Activated CD4-positive, alpha-beta T cell treated with anti-CD3 and anti-CD28 coated beads, Interleukin-2, amount 10 ng/mL, durations not matched to agents 7 days and 5 days (primary cell): ENCODE results near the gene PPFIA3. TPM values are rescaled to one million over a fixed set of nuclear protein-coding genes. Genes with fewer than 3 reads are reported as not detected.
A peak's percentile ranks its signal among the peaks of the same experiment; 100 is the strongest.

ENCODE experiments used
- CTCF ChIA-PET: fragments of 350-600 bp; sonication (Branson Sonifier 250); formaldehyde crosslinking; loops from one replicate; lab custom pipeline; 2021; ENCODE audit warnings: antibody characterized with exemption; lab: Charles Lee
- POLR2A ChIA-PET: fragments of 350-600 bp; sonication (Branson Sonifier 250); formaldehyde crosslinking; loops from one replicate; lab custom pipeline; 2021; ENCODE audit warnings: antibody characterized with exemption; lab: Charles Lee
- DNase-seq: peaks from one replicate; pipeline ENCODE4 v3.0.0-alpha.2; 2020
- H3K27ac Mint-ChIP-seq: one replicate; pipeline ENCODE4 v1.8.0; 2021; ENCODE audit warnings: mild to moderate bottlenecking, moderate library complexity, mixed read lengths
- H3K27me3 Mint-ChIP-seq: one replicate; pipeline ENCODE4 v1.8.0; 2021; ENCODE audit warnings: mixed read lengths
- H3K36me3 Mint-ChIP-seq: one replicate; pipeline ENCODE4 v1.8.0; 2021; ENCODE audit warnings: low read depth, mixed read lengths
- H3K4me1 Mint-ChIP-seq: one replicate; pipeline ENCODE4 v1.8.0; 2021; ENCODE audit warnings: mixed read lengths
- H3K4me3 Mint-ChIP-seq: one replicate; pipeline ENCODE4 v1.8.0; 2021; ENCODE audit warnings: mild to moderate bottlenecking, moderate library complexity, mixed read lengths
- H3K9me3 Mint-ChIP-seq: one replicate; pipeline ENCODE4 v1.8.0; 2021; ENCODE audit warnings: mixed read lengths
- total RNA-seq, 2 experiments: library from RNA; stranded (reverse); gene quantifications; one replicate each; pipeline ENCODE4 v1.2.3, GENCODE V29; 2021

PPFIA3 gene
- total RNA-seq, 2 experiments from 2014 or later, result 1.6 TPM

DNA sequence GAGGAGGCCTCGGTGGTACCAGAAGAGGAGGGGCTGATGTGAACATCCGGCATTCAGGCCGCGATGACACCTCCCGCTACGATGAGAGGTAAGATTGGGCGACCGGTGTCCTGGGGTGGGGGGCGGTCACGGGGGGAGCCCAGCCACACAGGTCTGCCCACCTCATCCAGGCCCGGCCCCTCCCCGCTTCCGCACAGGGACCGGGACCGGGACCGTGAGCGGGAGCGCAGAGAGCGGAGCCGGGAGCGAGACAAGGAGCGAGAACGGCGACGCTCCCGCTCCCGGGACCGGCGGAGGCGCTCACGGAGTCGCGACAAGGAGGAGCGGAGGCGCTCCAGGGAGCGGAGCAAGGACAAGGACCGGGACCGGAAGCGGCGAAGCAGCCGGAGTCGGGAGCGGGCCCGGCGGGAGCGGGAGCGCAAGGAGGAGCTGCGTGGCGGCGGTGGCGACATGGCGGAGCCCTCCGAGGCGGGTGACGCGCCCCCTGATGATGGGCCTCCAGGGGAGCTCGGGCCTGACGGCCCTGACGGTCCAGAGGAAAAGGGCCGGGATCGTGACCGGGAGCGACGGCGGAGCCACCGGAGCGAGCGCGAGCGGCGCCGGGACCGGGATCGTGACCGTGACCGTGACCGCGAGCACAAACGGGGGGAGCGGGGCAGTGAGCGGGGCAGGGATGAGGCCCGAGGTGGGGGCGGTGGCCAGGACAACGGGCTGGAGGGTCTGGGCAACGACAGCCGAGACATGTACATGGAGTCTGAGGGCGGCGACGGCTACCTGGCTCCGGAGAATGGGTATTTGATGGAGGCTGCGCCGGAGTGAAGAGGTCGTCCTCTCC is 11.5 kb upstream of the PPFIA3 start:
- no peaks in the 10 kb centered on the region for H3K27me3 Mint-ChIP-seq

DNA sequence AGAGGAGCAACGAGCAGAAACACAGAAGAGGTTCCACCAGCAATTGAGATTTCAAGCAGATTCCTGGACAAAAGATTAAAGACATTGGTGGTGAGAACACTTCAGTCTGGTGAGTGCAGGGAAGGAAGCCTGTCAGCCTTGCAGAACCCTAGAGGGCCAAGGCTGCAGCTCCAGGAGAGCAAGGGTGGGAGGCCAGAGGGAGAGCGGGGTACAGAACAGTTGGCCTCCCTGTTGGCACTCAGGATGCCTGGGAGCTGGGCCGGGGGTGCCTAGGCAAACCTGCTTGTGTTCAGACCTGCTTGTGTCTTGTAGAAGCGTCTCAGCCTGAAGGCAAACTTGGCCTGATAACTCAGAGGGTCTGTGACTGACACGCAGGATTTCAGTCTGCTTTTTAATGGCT is 10.3 kb upstream of the PPFIA3 start:
- POLR2A ChIA-PET, result no interaction called here
- Mint-ChIP-seq H3K4me3 (no peak overlapping the region), H3K4me1 (peaks cover 12% of the 10 kb centered on the region), H3K36me3 (peaks cover 36% of the 10 kb centered on the region), H3K27me3 (no peaks in the 10 kb centered on the region), H3K27ac (peak overlapping the region; percentile 22), H3K9me3 (no peaks in the 10 kb centered on the region)
- CTCF ChIA-PET, result interaction anchor here (1.2 to 4.1 kb wide), 3 partner anchors 9 to 90 kb away, joined by 3 to 14 read pairs (median 6); no protein-coding TSS in a partner anchor
- no peak for DNase-seq

More for the DNA sequence above, 11.5 kb upstream of the PPFIA3 start:
- H3K4me3 Mint-ChIP-seq, result no peak overlapping the region
- peaks cover 36% of the 10 kb centered on the region for H3K36me3 Mint-ChIP-seq
- peaks cover 4% of the 10 kb centered on the region for H3K4me1 Mint-ChIP-seq
- CTCF ChIA-PET, result interaction anchor here (0.6 to 4.1 kb wide), 2 partner anchors 10 to 87 kb away, joined by 4 to 14 read pairs; no protein-coding TSS in a partner anchor
- POLR2A ChIA-PET, result no interaction called here
- no peak overlapping the region for H3K27ac Mint-ChIP-seq
- no peak for DNase-seq
- no peaks in the 10 kb centered on the region for H3K9me3 Mint-ChIP-seq

DNA sequence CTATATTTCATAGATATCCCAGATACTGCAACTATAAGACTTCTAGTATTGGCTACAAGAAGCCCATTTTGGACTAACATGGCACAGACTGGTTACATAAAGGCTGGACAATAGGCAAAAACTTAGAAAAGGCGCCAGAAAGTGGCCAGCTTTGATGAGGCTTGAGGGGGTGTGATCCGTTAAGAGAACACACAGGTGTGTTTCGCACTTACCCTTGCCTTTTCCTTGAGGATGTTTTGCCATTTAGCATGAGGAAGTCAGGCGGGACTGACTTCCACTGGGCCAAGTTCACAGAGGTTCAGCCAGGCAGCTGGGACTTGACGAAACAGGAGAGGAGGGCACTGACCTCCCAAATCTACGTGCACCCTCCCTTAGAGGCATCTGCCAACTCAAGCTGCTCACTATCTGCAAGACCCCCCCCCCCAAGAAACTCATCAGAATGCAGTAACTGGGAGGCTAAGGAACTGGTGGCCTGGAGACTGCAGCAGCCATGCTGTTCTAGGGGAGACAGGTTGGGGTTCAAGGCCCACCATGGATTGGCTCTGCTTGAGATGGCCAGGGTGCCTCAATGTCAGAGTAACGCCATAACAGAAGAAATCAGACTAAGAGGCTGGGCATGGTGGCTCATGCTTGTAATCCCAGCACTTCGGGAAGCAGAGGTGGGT is 9.6 kb upstream of the PPFIA3 start:
- no peak for DNase-seq
- Mint-ChIP-seq H3K4me3 (no peak overlapping the region), H3K27ac (no peak overlapping the region), H3K9me3 (no peaks in the 10 kb centered on the region), H3K27me3 (no peaks in the 10 kb centered on the region), H3K36me3 (peaks cover 35% of the 10 kb centered on the region), H3K4me1 (peaks cover 12% of the 10 kb centered on the region)
- ChIA-PET POLR2A (no interaction called here), CTCF (interaction anchor here (1.2 to 4.1 kb wide), 3 partner anchors 9 to 89 kb away, joined by 3 to 14 read pairs (median 6); no protein-coding TSS in a partner anchor)

DNA sequence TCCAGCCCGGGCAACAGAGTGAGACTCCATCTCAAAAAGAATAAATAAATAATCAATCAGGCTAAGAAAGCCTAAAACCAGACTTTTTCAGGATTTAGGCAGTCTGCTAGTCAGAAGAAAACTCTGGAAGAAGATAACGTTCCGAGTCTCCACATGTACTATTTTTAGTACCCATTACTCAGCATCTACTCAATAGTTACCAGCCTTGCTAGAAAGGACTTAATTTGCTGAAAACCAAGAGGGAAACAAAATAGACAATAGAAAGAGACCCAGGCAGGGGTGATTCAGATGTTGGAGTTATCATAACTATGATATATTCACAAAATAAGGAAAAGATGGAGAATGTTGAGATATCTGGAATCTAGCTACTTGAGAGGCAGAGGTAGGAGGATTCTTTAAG is 8.8 kb upstream of the PPFIA3 start:
- Mint-ChIP-seq H3K9me3 (no peaks in the 10 kb centered on the region), H3K36me3 (peaks cover 28% of the 10 kb centered on the region), H3K4me3 (no peak overlapping the region), H3K4me1 (peaks cover 17% of the 10 kb centered on the region), H3K27me3 (no peaks in the 10 kb centered on the region), H3K27ac (no peak overlapping the region)
- DNase-seq, result no peak
- ChIA-PET POLR2A (no interaction called here), CTCF (interaction anchor here (4.1 kb wide), 1 partner anchor 13 kb away, joined by 14 read pairs; no protein-coding TSS in a partner anchor)

DNA sequence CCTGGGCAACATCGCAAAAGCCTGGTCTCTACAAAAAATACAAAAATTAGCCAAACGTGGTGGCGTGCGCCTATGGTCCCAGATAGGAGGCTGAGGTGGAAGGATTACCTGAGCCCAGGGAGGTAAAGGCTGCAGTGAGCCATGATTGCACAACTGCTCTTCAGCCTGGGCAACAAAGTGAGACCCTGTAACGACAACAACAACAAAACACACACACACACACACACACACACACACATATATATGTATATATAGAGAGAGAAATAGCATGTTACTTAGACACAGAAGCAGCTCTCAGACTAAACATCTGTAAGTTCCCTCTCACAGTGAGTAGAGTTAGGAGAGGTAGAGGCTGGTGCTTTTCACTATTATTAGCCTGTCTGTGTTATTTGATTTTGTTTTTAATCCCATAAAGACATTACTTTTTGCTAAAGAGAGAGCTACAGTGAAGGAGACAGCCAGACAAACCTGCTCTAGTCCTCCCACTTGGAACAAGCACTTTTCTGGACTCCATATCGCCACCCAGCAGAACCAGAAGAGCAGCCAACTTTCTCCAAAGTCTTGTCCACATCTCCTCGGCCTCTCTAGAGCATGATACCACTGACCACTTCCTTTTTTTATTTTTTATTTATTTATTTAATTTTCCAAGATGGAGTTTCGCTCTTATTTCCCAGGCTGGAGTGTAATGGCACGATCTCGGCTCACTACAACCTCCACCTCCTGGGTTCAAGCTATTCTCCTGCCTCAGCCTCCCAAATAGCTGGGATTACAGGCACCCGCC is 7.9 kb upstream of the PPFIA3 start:
- DNase-seq, result no peak
- peaks cover 24% of the 10 kb centered on the region for H3K36me3 Mint-ChIP-seq
- no peak overlapping the region for H3K27ac Mint-ChIP-seq
- POLR2A ChIA-PET, result no interaction called here
- no peak overlapping the region for H3K4me3 Mint-ChIP-seq
- CTCF ChIA-PET, result interaction anchor here (4.1 kb wide), 1 partner anchor 14 kb away, joined by 14 read pairs; no protein-coding TSS in a partner anchor
- peaks cover 17% of the 10 kb centered on the region for H3K4me1 Mint-ChIP-seq
- H3K27me3 Mint-ChIP-seq, result no peaks in the 10 kb centered on the region
- no peaks in the 10 kb centered on the region for H3K9me3 Mint-ChIP-seq

DNA sequence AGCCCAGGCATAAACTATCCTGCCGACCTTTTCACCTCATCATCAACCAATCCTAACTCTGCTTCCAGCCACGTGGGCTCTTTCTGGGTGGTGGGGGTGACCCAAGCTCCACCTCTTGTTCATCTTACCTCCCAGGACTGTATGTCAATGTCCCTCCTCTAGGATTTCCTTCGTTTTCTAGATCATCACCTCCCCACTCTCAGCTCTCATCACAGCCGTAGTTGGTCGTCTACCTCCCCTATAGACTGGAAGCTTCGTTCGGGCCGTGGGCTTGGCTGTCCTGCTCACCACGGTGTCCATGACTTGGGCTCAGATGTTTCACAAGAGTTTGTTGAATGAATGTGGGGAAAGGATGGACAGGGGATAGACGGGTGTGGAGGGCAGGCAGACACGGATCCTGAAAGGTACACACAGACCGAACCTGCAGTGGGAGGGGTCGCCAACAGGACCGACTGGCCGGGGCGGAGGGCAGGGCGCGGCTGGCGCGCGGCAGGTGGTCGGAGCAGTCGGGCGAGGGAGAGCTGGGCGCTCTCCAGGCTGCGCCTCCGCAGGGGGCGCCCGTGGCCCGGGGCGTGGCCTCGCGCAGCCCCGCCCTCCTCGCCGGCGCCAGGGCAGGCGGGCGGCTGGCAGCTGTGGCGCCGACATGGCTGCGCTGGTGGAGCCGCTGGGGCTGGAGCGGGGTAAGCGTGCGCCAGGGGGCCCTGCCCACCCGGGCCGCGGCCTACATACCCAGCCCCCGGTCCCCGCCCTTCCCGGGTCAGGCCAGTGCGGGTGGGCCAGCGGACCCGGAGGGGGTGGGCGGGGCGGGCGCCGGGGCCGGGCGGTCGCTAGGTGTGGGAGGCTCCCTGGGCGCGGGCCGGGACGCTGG is 5.3 kb upstream of the PPFIA3 start, which contains the start of gene LIN7B:
Gene LIN7B, plus strand, starts transcription at position 609 of the 868 bp plus-strand sequence. Its CDS starts 35 bp downstream, at position 644.
- Mint-ChIP-seq H3K27me3 (no peaks in the 10 kb centered on the region), H3K36me3 (peaks cover 4% of the 10 kb centered on the region), H3K27ac (peak within 1 kb of the TSS; percentile 13), H3K9me3 (no peaks in the 10 kb centered on the region), H3K4me1 (peaks cover 31% of the 10 kb centered on the region), H3K4me3 (peak within 1 kb of the TSS; percentile 72)
- DNase-seq, result peak; percentile 65
- CTCF ChIA-PET, result interaction anchor here (1.0 to 3.1 kb wide), 21 partner anchors 9 to 121 kb away, joined by 3 to 24 read pairs (median 4); partner anchors contain the start of genes CGB7, GYS1 and RUVBL2
- POLR2A ChIA-PET, result interaction anchor here (0.6 to 0.7 kb wide), 2 partner anchors 14 to 21 kb away, joined by 3 to 6 read pairs; no protein-coding TSS in a partner anchor

DNA sequence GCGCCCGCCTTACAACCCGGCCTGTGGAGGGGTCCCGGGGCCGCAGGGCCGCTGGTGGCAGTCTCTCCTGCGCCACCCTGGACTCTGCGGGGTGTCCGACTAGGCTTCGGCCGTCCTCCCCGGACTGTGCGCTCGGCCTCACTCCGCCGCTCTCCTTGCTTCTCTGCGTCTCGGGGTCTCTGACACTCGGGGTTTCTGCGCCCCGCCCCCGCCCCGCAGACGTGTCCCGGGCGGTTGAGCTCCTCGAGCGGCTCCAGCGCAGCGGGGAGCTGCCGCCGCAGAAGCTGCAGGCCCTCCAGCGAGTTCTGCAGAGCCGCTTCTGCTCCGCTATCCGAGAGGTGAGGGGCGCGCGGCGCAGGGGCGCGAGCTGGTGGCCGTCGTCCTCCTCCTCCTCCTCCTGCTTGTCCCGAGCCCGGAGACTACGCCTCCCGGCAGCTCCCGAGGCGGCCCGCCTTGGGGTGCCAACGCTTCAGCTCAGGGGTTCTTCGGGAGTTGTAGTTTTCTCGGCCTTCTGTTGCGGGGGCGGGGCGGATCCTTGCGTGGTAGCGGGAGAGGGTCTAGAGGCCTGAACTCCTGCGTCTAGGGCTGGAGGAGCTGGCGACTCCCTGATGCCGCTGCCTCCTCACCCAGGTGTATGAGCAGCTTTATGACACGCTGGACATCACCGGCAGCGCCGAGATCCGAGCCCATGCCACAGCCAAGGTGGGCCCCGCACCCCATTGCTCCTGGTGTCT is 4.5 kb upstream of the PPFIA3 start:
- POLR2A ChIA-PET, result no interaction called here
- no peaks in the 10 kb centered on the region for H3K9me3 Mint-ChIP-seq
- DNase-seq, result peak; percentile 54
- CTCF ChIA-PET, result interaction anchor here (0.8 to 3.1 kb wide), 21 partner anchors 10 to 121 kb away, joined by 3 to 24 read pairs (median 4); partner anchors contain the start of genes CGB7, GYS1 and RUVBL2
- H3K4me3 Mint-ChIP-seq, result peak overlapping the region; percentile 72
- H3K36me3 Mint-ChIP-seq, result no peaks in the 10 kb centered on the region
- H3K4me1 Mint-ChIP-seq, result peaks cover 31% of the 10 kb centered on the region
- H3K27me3 Mint-ChIP-seq, result no peaks in the 10 kb centered on the region
- peak overlapping the region; percentile 13 for H3K27ac Mint-ChIP-seq

DNA sequence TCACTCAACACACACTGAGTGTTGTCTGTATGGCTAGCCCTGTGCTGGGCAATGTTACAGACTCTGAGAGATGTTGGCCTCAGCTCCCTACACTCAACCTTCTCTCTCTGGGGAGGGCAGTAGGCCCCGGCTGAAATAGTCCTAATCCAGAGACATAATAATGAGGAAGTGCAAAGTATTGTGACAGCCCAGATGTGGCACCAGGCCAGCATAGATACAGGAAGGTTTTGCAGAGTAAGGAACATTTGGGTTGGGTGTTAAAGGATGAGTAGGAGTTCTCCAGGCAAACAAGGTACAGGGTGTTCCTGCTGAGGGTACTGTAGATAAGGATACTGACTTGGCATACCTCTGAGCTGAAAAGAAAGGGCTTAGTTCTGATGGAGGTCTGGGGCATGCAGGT is 2.8 kb upstream of the PPFIA3 start:
- no peak for DNase-seq

DNA sequence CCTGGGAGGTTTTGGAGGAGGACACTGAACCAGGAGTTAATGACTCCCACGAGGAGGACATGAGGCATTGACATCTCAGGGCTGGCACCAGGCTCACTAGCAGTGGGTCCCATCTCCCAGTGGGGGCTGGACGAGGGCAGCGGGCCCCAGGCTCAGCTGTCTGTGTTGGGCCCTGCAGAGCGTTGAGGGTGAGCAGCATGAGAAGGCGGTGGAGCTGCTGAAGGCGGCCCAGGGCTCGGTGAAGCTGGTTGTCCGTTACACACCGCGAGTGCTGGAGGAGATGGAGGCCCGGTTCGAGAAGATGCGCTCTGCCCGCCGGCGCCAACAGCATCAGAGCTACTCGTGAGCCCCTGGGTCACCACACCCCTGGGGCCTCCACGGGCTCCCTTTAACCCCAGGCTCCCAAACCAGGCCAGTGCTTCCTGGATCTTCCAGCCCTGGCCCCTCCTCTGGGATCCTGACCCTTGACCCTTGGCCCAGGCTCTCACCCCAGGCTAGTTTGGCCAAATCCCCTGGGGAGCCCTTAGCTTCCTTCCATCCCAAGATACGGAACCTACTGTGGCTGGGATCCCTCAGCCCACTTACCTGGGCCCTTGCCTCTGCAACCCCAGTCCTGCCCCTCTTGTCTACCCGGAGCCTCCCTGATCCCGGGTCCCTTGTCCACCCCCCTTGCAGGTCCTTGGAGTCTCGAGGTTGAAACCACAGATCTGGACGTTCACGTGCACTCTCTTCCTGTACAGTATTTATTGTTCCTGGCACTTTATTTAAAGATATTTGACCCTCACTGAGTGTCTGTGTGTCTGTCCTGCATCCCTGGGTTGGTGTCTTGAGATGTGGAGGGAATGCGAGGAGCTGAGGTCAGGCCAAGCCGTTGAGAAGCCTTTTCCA is 1.4 kb upstream of the PPFIA3 start:
- ChIA-PET POLR2A (no interaction called here), CTCF (interaction anchor here (1.4 to 2.0 kb wide), 4 partner anchors 12 to 125 kb away, joined by 5 to 9 read pairs (median 8); partner anchors contain the start of genes GYS1 and RUVBL2)
- peak overlapping the region; percentile 86 for H3K27ac Mint-ChIP-seq
- H3K4me3 Mint-ChIP-seq, result peak overlapping the region; percentile 82
- no peaks in the 10 kb centered on the region for H3K36me3 Mint-ChIP-seq
- peaks cover 12% of the 10 kb centered on the region for H3K27me3 Mint-ChIP-seq
- no peak for DNase-seq
- H3K4me1 Mint-ChIP-seq, result peaks cover 35% of the 10 kb centered on the region
- no peaks in the 10 kb centered on the region for H3K9me3 Mint-ChIP-seq

More for the DNA sequence above, 2.8 kb upstream of the PPFIA3 start:
- POLR2A ChIA-PET, result no interaction called here
- peaks cover 9% of the 10 kb centered on the region for H3K27me3 Mint-ChIP-seq
- no peaks in the 10 kb centered on the region for H3K36me3 Mint-ChIP-seq
- peaks cover 35% of the 10 kb centered on the region for H3K4me1 Mint-ChIP-seq
- CTCF ChIA-PET, result interaction anchor here (1.1 to 2.0 kb wide), 3 partner anchors 10 to 18 kb away, joined by 3 to 9 read pairs (median 7); no protein-coding TSS in a partner anchor
- peak overlapping the region; percentile 0 for H3K27ac Mint-ChIP-seq
- peak overlapping the region; percentile 72 for H3K4me3 Mint-ChIP-seq
- no peaks in the 10 kb centered on the region for H3K9me3 Mint-ChIP-seq
